ENCODE results near the gene ABLIM2. TPM values are rescaled to one million over a fixed set of nuclear protein-coding genes. Genes with fewer than 3 reads are reported as not detected.

Gene ABLIM2
- total RNA-seq, 5 donors from 2014 or later (not counting 1 experiment from before 2014, with no cell fraction given), result 2.6 to 7.0 (median 5.5) TPM

DNA sequence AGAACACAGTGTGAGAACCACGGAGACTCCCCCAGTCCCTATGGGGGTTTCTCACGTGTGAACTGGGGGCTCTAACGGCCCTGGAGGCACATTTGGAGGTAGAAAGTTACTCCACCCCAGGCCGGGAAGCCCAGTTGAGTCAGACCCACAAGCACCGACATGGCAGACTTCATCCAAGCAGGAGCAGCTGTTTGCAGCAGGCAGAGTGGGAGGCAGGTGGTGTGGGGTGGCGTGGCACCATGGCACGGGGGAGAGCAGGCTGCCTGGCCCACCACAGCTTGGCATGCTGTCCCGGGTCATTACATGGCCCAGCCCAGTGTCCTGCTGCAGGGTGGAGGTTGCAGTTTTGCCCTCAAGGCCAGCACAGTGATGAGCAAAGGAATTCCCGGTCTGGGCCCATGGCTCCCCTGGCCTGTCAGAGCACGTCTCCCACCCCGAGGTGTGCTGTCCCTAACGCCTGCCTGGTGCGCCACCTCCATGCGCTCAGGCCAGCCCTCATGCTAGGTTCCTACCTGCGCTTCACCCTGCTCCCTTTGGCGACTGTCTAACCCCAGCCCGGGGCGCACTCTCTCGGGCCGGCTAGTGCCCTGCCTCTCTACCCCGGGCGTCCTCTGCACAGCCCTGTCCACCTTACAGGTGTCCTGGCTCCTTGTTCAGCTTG lies 128.4 kb downstream of the ABLIM2 start:
- CTCF ChIA-PET, result no interaction called here
- no peaks in the 10 kb centered on the region for H3K36me3 Mint-ChIP-seq
- H3K4me1 ChIP-seq (ENCODE audit: control insufficient read depth in 1 of 2, extremely low read depth in 1 of 2, insufficient read depth in 2 of 2, low read length in 2 of 2), result peaks cover 0 to 4% of the 10 kb centered on the region in 2 experiments
- no peak overlapping the region for H3K4me3 Mint-ChIP-seq
- DNase-seq (no peak), ATAC-seq (replicated peaks in 1 of 4) (no peak)
- no peak overlapping the region for H3K27ac ChIP-seq (ENCODE audit: low read length)
- no peak overlapping the region for H3K4me3 ChIP-seq (ENCODE audit: control insufficient read depth in 1 of 2, extremely low read depth in 1 of 2, low read length in 1 of 2)
- H3K9me3 ChIP-seq, result no peaks in the 10 kb centered on the region
- POLR2A ChIA-PET, result no interaction called here
- peaks cover 3 to 4% (median 3%) of the 10 kb centered on the region in 3 donors for H3K4me1 Mint-ChIP-seq
- no peaks in the 10 kb centered on the region for H3K36me3 ChIP-seq (ENCODE audit: control insufficient read depth in 2 of 2, extremely low read depth in 1 of 2, insufficient read depth in 1 of 2, low read length in 1 of 2)
- no peaks in the 10 kb centered on the region for H3K9me3 Mint-ChIP-seq
- WGBS (ENCODE audit: insufficient coverage), result 87% methylated on average over 20 of the region's 22 CpGs
- peaks cover 2 to 4% of the 10 kb centered on the region in 2 donors for H3K27me3 Mint-ChIP-seq
- no peak overlapping the region for H3K27ac Mint-ChIP-seq
- H3K27me3 ChIP-seq (replicated peaks in 1 of 2; ENCODE audit: control insufficient read depth in 2 of 2, extremely low read depth in 1 of 2, insufficient read depth in 2 of 2, low read length in 1 of 2), result peaks cover 0 to 19% of the 10 kb centered on the region in 2 experiments

DNA sequence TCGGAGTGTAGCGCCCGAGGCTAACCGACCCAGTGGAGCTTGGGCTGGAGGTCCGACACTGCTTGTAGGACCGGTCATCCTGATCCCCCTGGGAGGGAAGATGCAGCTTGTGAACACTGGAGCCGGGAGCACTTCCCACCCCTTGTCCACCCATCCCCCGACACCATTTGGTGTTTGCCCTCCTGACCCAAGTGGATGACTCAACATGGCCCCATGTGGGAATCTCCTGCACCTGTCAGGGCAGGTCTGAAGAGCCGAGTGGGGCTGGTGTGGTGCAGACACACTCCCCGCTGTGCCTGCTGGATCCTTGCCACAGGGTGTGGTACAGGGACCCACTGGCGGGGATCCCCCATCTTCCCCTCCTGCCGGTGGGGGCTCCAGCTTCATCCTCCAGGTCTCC lies 128.9 kb downstream of the ABLIM2 start:
- H3K36me3 ChIP-seq (ENCODE audit: control insufficient read depth in 2 of 2, extremely low read depth in 1 of 2, insufficient read depth in 1 of 2, low read length in 1 of 2), result no peaks in the 10 kb centered on the region

DNA sequence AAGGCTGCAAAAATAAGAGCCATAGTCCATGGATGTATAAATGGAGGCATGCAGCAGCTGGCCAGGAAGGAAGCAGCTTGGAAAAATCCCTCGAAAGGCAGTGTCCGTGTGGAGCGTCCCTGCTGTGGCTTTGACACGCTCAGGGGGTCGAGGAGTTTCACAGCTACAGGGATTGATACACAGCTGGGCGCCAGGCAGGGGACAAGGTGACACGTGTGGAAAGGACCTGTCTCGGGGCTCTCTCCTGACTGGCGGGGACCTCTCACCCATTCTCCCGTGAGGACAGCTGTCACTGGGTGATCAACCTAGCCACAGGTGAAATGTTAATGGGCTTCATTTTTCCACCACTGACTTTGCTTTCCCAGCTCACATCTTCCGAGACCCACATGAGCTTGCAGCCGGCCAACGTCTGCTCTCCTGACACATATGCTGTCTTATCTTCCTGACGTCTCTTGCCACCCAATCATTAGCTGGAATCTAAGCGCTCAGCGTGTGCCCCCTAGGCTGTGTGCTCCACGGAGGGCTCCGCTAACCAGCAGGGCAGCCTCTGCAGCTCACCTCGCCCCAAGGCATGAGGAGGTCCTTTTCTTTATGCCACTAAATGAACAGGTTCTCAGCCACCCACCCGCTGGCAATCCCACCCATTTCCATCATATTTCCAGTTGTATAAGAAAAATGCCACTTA lies 129.6 kb downstream of the ABLIM2 start:
- 86% methylated on average over 14 of the region's 20 CpGs for WGBS (ENCODE audit: insufficient coverage)
- H3K9me3 Mint-ChIP-seq, result no peaks in the 10 kb centered on the region
- CTCF ChIA-PET, result no interaction called here
- H3K27ac Mint-ChIP-seq, result no peak overlapping the region
- H3K36me3 ChIP-seq (ENCODE audit: control insufficient read depth in 2 of 2, extremely low read depth in 1 of 2, insufficient read depth in 1 of 2, low read length in 1 of 2), result no peaks in the 10 kb centered on the region
- no peak for DNase-seq
- H3K27ac ChIP-seq (ENCODE audit: low read length), result no peak overlapping the region
- POLR2A ChIA-PET, result no interaction called here
- H3K36me3 Mint-ChIP-seq, result no peaks in the 10 kb centered on the region
- H3K9me3 ChIP-seq, result no peaks in the 10 kb centered on the region
- no peaks in the 10 kb centered on the region for H3K4me1 ChIP-seq (ENCODE audit: control insufficient read depth in 1 of 2, extremely low read depth in 1 of 2, insufficient read depth in 2 of 2, low read length in 2 of 2)
- H3K27me3 ChIP-seq (replicated peaks in 1 of 2; ENCODE audit: control insufficient read depth in 2 of 2, extremely low read depth in 1 of 2, insufficient read depth in 2 of 2, low read length in 1 of 2), result peaks cover 0 to 13% of the 10 kb centered on the region in 2 experiments
- H3K4me1 Mint-ChIP-seq, result no peaks in the 10 kb centered on the region
- peaks cover 2 to 4% of the 10 kb centered on the region in 2 donors for H3K27me3 Mint-ChIP-seq
- no peak overlapping the region for H3K4me3 ChIP-seq (ENCODE audit: control insufficient read depth in 1 of 2, extremely low read depth in 1 of 2, low read length in 1 of 2)
- ATAC-seq (replicated peaks in 1 of 4), result no peak
- H3K4me3 Mint-ChIP-seq, result no peak overlapping the region

More for the DNA sequence above, 128.9 kb downstream of the ABLIM2 start:
- H3K27me3 Mint-ChIP-seq, result peaks cover 2 to 4% of the 10 kb centered on the region in 2 donors
- no peak for ATAC-seq (replicated peaks in 1 of 4)
- no peaks in the 10 kb centered on the region for H3K9me3 Mint-ChIP-seq
- Histone ChIP-seq H3K4me1 (ENCODE audit: control insufficient read depth in 1 of 2, extremely low read depth in 1 of 2, insufficient read depth in 2 of 2, low read length in 2 of 2) (no peaks in the 10 kb centered on the region), H3K4me3 (ENCODE audit: control insufficient read depth in 1 of 2, extremely low read depth in 1 of 2, low read length in 1 of 2) (no peak overlapping the region), H3K9me3 (no peaks in the 10 kb centered on the region), H3K27me3 (replicated peaks in 1 of 2; ENCODE audit: control insufficient read depth in 2 of 2, extremely low read depth in 1 of 2, insufficient read depth in 2 of 2, low read length in 1 of 2) (peaks cover 0 to 15% of the 10 kb centered on the region in 2 experiments), H3K27ac (ENCODE audit: low read length) (no peak overlapping the region)
- CTCF ChIA-PET, result no interaction called here
- H3K27ac Mint-ChIP-seq, result no peak overlapping the region
- H3K36me3 Mint-ChIP-seq, result no peaks in the 10 kb centered on the region
- H3K4me3 Mint-ChIP-seq, result no peak overlapping the region
- no peak for DNase-seq
- POLR2A ChIA-PET, result no interaction called here
- 80% methylated on average over 11 of the region's 12 CpGs for WGBS (ENCODE audit: insufficient coverage)
- no peaks in the 10 kb centered on the region for H3K4me1 Mint-ChIP-seq

DNA sequence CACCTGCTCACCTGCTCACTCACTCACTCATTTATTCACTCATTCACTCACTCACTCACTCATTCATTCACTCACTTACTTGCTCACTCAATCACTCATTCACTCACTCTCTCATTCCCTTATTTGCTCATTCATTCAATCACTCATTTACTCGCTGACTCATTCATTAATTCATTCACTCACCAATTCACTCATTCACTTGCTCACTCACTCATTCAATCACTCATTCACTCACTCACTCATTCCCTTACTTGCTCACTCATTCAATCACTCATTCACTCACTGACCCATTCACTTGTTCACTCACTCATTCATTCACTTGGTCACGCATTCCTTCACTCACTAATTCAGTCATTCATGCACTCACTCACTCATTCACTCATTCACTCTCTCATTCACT lies 130.2 kb downstream of the ABLIM2 start:
- Histone ChIP-seq H3K36me3 (ENCODE audit: control insufficient read depth in 2 of 2, extremely low read depth in 1 of 2, insufficient read depth in 1 of 2, low read length in 1 of 2) (no peaks in the 10 kb centered on the region), H3K4me1 (ENCODE audit: control insufficient read depth in 1 of 2, extremely low read depth in 1 of 2, insufficient read depth in 2 of 2, low read length in 2 of 2) (no peaks in the 10 kb centered on the region), H3K4me3 (ENCODE audit: control insufficient read depth in 1 of 2, extremely low read depth in 1 of 2, low read length in 1 of 2) (no peak overlapping the region), H3K9me3 (no peaks in the 10 kb centered on the region), H3K27me3 (replicated peaks in 1 of 2; ENCODE audit: control insufficient read depth in 2 of 2, extremely low read depth in 1 of 2, insufficient read depth in 2 of 2, low read length in 1 of 2) (peaks cover 0 to 6% of the 10 kb centered on the region in 2 experiments), H3K27ac (ENCODE audit: low read length) (no peak overlapping the region)
- Mint-ChIP-seq H3K9me3 (no peaks in the 10 kb centered on the region), H3K27me3 (peaks cover 2 to 4% of the 10 kb centered on the region in 2 donors), H3K27ac (no peak overlapping the region), H3K36me3 (no peaks in the 10 kb centered on the region), H3K4me3 (no peak overlapping the region), H3K4me1 (no peaks in the 10 kb centered on the region)
- ChIA-PET POLR2A (no interaction called here), CTCF (no interaction called here)
- ATAC-seq (replicated peaks in 1 of 4) (no peak), DNase-seq (no peak)
- 88% methylated on average over 2 of the region's 2 CpGs for WGBS (ENCODE audit: insufficient coverage)

DNA sequence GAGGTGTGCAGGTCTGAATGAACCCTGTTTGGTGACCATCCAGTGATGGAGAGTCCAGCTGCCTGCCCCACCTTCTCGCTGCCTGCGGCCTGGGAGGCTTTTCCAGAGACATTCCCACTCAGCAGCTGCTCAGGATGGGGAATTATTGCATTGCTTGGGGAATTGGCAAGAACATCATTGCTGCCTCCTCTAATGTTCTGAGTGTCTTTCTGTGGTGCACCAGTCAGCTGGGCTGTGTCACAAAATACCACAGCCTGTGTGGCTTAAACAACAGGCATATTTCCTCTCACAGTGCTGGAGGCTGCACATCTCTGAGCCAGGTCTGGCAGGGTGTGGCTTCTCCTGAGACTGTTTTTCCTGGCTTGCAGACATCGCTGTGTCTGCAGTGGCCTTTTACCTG lies 132.2 kb downstream of the ABLIM2 start:
- DNase-seq (no peak), ATAC-seq (replicated peaks in 1 of 4) (no peak)
- Histone ChIP-seq H3K27ac (ENCODE audit: low read length) (no peak overlapping the region), H3K36me3 (ENCODE audit: control insufficient read depth in 2 of 2, extremely low read depth in 1 of 2, insufficient read depth in 1 of 2, low read length in 1 of 2) (no peaks in the 10 kb centered on the region), H3K9me3 (no peaks in the 10 kb centered on the region), H3K4me1 (ENCODE audit: control insufficient read depth in 1 of 2, extremely low read depth in 1 of 2, insufficient read depth in 2 of 2, low read length in 2 of 2) (no peaks in the 10 kb centered on the region), H3K4me3 (ENCODE audit: control insufficient read depth in 1 of 2, extremely low read depth in 1 of 2, low read length in 1 of 2) (no peak overlapping the region), H3K27me3 (replicated peaks in 1 of 2; ENCODE audit: control insufficient read depth in 2 of 2, extremely low read depth in 1 of 2, insufficient read depth in 2 of 2, low read length in 1 of 2) (peaks cover 0 to 2% of the 10 kb centered on the region in 2 experiments)
- ChIA-PET CTCF (no interaction called here), POLR2A (no interaction called here)
- H3K4me3 Mint-ChIP-seq, result no peak overlapping the region
- 90% methylated on average over 2 of the region's 3 CpGs for WGBS (ENCODE audit: insufficient coverage)
- H3K27ac Mint-ChIP-seq, result no peak overlapping the region
- peaks cover 0 to 2% of the 10 kb centered on the region in 2 donors for H3K27me3 Mint-ChIP-seq
- no peaks in the 10 kb centered on the region for H3K36me3 Mint-ChIP-seq
- no peaks in the 10 kb centered on the region for H3K9me3 Mint-ChIP-seq
- no peaks in the 10 kb centered on the region for H3K4me1 Mint-ChIP-seq

DNA sequence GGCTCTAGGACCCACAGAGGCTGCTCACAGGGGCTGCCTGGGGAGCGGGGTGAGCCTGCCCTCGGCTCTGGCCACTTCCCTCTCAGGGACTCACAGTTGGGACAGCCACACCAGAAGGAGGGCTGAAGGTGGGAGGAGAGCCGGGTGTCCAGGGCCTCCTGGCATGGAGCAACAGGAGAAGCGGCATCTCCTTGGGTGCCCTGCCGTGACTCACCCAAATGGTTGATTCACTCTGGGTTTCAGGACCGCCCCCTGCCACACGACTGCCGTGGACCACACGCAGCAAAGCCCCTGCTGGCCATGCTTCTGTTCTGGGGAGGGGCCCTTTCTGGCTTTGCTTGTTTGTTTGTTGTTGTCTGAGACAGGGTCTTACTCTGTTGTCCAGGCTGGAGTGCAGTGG lies 132.9 kb downstream of the ABLIM2 start:
- H3K36me3 ChIP-seq (ENCODE audit: control insufficient read depth in 2 of 2, extremely low read depth in 1 of 2, insufficient read depth in 1 of 2, low read length in 1 of 2), result no peaks in the 10 kb centered on the region
- H3K4me1 ChIP-seq (ENCODE audit: control insufficient read depth in 1 of 2, extremely low read depth in 1 of 2, insufficient read depth in 2 of 2, low read length in 2 of 2), result no peaks in the 10 kb centered on the region
- no peaks in the 10 kb centered on the region for H3K9me3 ChIP-seq
- POLR2A ChIA-PET, result no interaction called here
- WGBS (ENCODE audit: insufficient coverage), result 83% methylated on average over 7 of the region's 9 CpGs
- H3K27me3 ChIP-seq (replicated peaks in 1 of 2; ENCODE audit: control insufficient read depth in 2 of 2, extremely low read depth in 1 of 2, insufficient read depth in 2 of 2, low read length in 1 of 2), result peaks cover 0 to 4% of the 10 kb centered on the region in 2 experiments
- H3K27ac ChIP-seq (ENCODE audit: low read length), result no peak overlapping the region
- no peak overlapping the region for H3K4me3 ChIP-seq (ENCODE audit: control insufficient read depth in 1 of 2, extremely low read depth in 1 of 2, low read length in 1 of 2)
- no peak for ATAC-seq (replicated peaks in 1 of 4)
- peaks cover 0 to 2% of the 10 kb centered on the region in 2 donors for H3K27me3 Mint-ChIP-seq
- no peak for DNase-seq
- no peak overlapping the region for H3K27ac Mint-ChIP-seq
- H3K9me3 Mint-ChIP-seq, result no peaks in the 10 kb centered on the region
- no peaks in the 10 kb centered on the region for H3K4me1 Mint-ChIP-seq
- H3K36me3 Mint-ChIP-seq, result no peaks in the 10 kb centered on the region
- CTCF ChIA-PET, result no interaction called here
- H3K4me3 Mint-ChIP-seq, result no peak overlapping the region
